Midbrain (tissue), 1 donor: Measurements from ENCODE around the gene ZNF768.
A peak's percentile ranks its signal among the peaks of the same experiment; 100 is the strongest.
"Not testable (repeated sequence)": the region's sequence is repeated elsewhere in the genome, so short reads cannot be mapped to it uniquely, and the experiment has no call there.

Experiments used
- DNase-seq: peaks from one replicate; lab custom pipeline; 2025; lab: John Stamatoyannopoulos, UW

ZNF768 gene

GRCh38 chr16:30555315-30556124 is 29.2 kb upstream of the ZNF768 start:
- no peak for DNase-seq

- no peak for DNase-seq
Measured at GRCh38 chr16:30554557-30555314, 28.4 kb upstream of the ZNF768 start.

DNA sequence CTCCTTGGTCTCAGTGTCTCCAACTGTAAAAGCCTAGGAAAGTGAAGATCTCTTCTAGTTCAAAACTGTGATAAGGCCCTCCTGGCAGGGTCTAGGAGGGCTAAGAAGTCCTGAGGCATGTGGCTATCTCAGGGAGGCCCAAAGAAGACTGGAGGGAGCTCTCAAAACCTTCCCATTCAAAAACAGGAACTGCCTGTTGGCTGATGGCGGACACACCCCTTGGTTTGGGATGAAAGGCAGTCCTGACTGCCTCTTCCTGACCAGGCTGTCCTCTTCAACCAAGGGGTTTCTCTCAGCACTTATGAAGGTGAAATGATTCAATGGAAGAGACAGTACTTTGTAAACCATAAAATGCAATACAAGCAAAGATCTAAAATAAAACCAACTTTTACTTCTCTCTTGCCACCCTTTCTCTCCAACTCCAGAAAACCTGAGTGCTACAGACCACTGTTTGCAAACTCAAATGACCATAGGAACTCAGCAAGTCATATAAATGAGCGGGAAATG is 27.1 kb upstream of the ZNF768 start:
- DNase-seq: no peak

DNA sequence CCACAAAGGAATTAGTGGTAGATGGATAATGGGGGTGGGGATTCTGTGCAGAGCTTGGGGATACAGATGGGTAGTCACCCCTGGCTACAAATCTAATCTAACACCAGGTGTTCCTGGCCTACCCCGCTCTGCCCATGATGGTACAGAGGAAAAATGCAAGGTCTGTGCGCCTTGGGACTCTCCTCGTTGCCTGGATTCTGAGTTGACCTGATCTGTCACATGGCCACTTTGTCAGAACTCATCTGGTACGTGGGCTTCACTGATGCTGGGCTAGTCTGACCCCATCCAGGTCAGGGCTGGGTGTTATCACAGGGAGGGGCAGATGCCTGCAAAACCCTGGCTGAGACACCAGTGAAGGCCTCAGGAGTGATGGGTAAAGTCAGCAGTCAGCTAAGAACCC is 26.6 kb upstream of the ZNF768 start:
- DNase-seq: no peak

GRCh38 chr16:30551781-30552180 is 25.4 kb upstream of the ZNF768 start:
- DNase-seq: no peak

- no peak for DNase-seq
Measured at GRCh38 chr16:30548416-30549253, 22.3 kb upstream of the ZNF768 start.

- DNase-seq: peak; percentile 1
Measured at GRCh38 chr16:30546115-30546514, 19.7 kb upstream of the ZNF768 start.

- no peak for DNase-seq
Measured at GRCh38 chr16:30543067-30543466, 16.7 kb upstream of the ZNF768 start.

DNA sequence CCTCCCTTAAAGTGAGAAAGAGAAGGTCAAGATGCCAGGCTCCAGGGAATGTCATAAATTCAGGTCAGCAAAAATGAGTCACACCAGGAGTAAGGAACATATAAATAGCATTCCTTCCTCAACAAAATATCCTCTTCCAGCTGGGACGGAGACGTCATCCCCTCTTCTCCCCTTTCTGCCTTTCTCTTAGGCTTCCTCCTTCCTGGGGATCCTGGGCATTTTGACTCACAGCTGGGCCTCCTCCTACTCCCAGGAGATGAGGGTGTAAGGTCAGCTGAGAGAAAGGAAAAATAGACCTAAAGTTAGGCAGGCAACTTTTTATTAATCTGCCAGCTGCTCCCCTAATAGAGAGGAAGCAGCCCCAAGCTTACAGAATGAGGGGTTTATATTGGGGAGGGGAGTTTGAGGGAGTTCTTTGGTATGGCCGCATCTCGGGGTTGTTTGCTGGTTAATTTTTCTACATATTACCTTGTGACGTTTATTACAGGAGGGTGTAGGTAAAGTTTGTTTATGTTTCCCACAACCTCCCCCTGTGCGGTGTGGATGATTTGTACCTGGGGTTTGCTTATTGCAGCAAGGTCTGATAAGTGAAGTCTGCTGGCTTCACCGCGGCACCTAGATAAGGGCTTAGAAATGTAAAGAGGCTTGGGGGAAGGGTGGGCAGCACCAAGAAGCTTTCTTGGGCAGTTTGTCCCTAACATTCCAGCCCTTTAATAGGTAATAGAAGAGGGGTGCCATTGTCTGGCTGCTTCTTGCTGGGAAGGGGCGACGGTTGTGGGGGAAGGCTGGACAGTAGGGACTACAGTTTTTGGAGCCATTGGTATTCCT is 15.3 kb upstream of the ZNF768 start:
- DNase-seq: no peak

DNA sequence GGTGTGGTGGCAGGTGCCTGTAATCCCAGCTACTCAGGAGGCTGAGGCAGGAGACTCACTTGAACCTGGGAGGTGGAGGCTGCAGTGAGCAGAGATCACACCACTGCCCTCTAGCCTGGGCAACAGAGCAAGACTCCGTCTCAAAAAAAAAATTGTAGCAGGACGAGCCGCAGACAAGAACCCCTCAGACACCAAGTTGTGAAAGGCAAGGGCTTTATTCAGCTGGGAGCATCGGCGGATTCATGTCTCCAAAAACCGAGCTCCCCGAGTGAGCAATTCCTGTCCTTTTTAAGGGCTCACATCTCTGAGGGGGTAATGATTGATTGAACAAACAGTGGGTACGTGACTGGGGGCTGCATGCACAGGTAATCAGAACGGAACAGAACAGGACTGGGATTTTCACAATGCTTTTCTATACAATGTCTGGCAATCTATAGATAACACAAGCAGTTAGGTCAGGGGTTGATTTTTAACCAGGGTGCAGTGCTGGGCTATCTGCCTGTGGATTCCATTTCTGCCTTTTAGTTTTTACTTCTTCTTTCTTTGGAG is 14.6 kb upstream of the ZNF768 start:
- DNase-seq: not testable (repeated sequence)

DNA sequence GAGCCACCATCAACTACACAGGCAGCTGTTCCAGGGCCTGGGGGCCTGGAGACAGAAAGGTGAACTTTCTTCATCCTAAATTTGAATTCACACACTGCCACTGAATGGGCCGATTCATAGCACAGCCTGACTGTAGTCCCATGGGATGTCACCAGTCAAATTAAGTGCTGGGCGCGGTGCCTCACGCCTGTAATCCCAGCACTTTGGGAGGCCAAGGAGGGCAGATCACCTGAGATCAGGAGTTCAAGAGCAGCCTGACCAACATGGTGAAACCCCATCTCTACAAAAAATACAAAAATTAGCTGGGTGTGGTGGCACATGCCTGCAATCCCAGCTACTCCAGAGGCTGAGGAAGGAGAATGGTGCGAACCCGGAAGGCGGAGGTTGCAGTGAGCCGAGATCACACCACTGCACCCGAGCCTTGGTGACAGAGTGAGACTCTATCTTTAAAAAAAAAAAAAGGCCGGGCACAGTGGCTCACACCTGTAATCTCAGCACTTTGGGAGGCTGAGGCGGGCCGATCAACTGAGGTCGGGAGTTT is 13.7 kb upstream of the ZNF768 start:
- DNase-seq: not testable (repeated sequence)

GRCh38 chr16:30539000-30539964 is 12.9 kb upstream of the ZNF768 start:
- DNase-seq: no peak

DNA sequence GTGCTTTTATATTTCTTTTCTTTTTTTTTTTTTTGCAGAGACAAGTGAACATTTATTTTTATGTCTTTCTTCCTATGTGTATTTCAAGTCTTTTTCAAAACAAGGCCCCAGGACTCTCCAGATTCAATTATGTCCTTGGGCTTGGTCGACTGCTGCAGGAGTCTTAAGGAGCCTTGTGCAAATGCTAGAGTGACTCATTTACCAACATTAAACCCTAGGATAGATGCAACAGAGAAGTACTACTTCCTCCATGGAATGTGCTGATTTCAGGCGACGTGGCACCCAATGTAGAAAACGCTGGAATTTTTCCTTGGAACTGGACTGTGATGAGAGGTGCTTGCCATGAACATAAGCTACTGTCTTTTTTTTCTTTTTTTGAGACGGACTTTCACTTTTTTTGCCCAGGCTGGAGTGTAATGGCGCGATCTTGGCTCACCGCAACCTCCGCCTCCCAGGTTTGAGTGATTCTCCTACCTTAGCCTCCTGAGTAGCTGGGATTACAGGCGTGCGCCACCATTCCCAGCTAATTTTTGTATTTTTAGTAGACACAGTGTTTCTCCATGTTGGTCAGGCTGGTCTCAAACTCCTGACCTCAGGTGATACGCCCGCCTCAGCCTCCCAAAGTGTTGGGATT is 10.1 kb upstream of the ZNF768 start:
- DNase-seq: not testable (repeated sequence)

DNA sequence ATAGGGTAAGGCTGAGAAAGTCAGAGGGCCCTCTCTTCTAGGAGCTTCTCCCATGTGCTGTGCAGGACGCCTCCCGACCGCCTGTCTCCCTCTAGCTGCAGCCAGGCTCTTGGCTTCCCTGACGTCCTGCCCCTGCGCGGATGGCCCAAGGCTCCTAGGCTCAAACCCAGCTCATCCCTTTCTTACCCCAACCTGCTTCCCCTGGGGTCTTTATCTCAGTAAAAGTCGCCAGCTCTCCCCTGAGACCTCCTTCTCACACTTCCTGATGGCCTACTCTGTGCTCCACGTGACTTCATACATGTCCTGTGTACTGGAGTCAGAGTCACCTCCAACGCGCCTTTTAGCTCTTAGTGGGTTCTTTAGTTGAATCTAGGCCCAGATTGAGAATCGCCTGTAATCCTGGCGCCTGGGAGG is 9.4 kb upstream of the ZNF768 start:
- DNase-seq: no peak

- DNase-seq: peak; percentile 41
Measured at GRCh38 chr16:30535106-30535776, 8.9 kb upstream of the ZNF768 start.

- peak; percentile 96 for DNase-seq
Measured at GRCh38 chr16:30534368-30535105, 8.2 kb upstream of the ZNF768 start, which contains the start of gene ZNF747. Gene ZNF747, minus strand, starts transcription at chr16:30534858. Its CDS starts 179 bp downstream, at chr16:30534679.

GRCh38 chr16:30533748-30534367 is 7.5 kb upstream of the ZNF768 start:
- DNase-seq: no peak
